ENCODE results near the gene CRIP1.

DNA sequence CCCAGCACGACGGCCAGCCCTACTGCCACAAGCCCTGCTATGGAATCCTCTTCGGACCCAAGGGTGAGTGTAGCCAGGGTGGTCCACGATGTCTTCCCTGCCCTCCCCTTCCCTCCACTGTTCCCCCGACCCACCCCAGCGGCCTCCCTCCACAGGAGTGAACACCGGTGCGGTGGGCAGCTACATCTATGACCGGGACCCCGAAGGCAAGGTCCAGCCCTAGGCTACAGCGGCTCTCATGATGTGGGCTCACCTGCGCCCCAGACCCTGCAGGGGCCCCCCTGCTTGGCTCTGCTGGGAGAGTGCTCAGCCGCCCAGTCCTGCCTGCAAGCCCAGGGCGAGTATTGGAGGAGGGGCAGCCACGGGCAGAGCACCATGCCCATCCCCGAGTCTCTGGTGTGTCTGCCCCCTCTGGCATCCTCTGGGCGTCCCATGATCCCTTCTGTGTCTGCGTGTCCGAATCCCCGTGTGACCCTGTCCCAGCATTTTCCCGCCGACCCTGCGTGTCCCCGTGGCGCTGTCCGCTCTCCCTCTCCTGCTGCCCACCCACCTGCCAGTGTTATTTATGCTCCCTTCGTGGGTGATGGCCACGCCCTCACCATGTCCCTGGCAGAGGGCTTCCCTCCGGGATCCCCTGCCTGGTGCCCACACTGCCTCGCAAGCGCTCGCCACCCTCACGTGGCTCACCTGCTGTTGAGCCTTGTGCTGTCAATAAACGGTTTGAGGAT, 7.1 kb upstream of the CRIP1 start:
- TF ChIP-seq, protein P1, sequence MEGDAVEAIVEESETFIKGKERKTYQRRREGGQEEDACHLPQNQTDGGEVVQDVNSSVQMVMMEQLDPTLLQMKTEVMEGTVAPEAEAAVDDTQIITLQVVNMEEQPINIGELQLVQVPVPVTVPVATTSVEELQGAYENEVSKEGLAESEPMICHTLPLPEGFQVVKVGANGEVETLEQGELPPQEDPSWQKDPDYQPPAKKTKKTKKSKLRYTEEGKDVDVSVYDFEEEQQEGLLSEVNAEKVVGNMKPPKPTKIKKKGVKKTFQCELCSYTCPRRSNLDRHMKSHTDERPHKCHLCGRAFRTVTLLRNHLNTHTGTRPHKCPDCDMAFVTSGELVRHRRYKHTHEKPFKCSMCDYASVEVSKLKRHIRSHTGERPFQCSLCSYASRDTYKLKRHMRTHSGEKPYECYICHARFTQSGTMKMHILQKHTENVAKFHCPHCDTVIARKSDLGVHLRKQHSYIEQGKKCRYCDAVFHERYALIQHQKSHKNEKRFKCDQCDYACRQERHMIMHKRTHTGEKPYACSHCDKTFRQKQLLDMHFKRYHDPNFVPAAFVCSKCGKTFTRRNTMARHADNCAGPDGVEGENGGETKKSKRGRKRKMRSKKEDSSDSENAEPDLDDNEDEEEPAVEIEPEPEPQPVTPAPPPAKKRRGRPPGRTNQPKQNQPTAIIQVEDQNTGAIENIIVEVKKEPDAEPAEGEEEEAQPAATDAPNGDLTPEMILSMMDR (IDR thresholded peaks at IDR 0.05) = no peak
- TF ChIP-seq POLR2A (IDR thresholded peaks at IDR 0.05) = no peak

Data from tibial nerve (tissue), 3 donors.